Parathyroid adenoma (tissue), 2 donors: ENCODE results near the gene FN1.

Experiments used
- H2AFZ ChIP-seq: fragments of 300-600 bp; sonication (generic); one replicate; pipeline ENCODE4 v1.7.0; 2017; ENCODE audit warnings: antibody characterized with exemption, mild to moderate bottlenecking
- H3K27ac ChIP-seq: fragments of 300-600 bp; sonication (generic); one replicate; pipeline ENCODE4 v1.7.0; 2017
- H3K27me3 ChIP-seq: fragments of 300-600 bp; sonication (generic); one replicate; pipeline ENCODE4 v1.7.0; 2017; ENCODE audit warnings: low read length; ENCODE audit not compliant: control insufficient read depth, insufficient read depth
- H3K36me3 ChIP-seq: fragments of 300-600 bp; sonication (generic); one replicate; pipeline ENCODE4 v1.7.0; 2017; ENCODE audit warnings: low read length; ENCODE audit not compliant: control insufficient read depth, insufficient read depth
- H3K4me1 ChIP-seq: fragments of 300-600 bp; sonication (generic); one replicate; pipeline ENCODE4 v1.7.0; 2017; ENCODE audit warnings: control low read depth
- H3K4me2 ChIP-seq: fragments of 300-600 bp; sonication (generic); one replicate; pipeline ENCODE4 v1.7.0; 2017; ENCODE audit warnings: low read length
- H3K4me3 ChIP-seq: fragments of 300-600 bp; sonication (generic); one replicate; pipeline ENCODE4 v1.7.0; 2017; ENCODE audit warnings: low read depth, low read length
- H3K79me2 ChIP-seq: fragments of 300-600 bp; sonication (generic); one replicate; pipeline ENCODE4 v1.7.0; 2017; ENCODE audit warnings: control low read depth
- H3K9ac ChIP-seq: fragments of 300-600 bp; sonication (generic); one replicate; pipeline ENCODE4 v1.7.0; 2017; ENCODE audit warnings: mild to moderate bottlenecking
- H3K9me3 ChIP-seq: fragments of 300-600 bp; sonication (generic); one replicate; pipeline ENCODE4 v1.7.0; 2017; ENCODE audit warnings: low read length; ENCODE audit not compliant: control insufficient read depth
- CTCF ChIP-seq: fragments of 300-600 bp; sonication (generic); IDR thresholded peaks from one replicate; pipeline ENCODE4 v1.7.0; 2017; ENCODE audit warnings: antibody characterized with exemption, mild to moderate bottlenecking
- donor health status: primary hyperparathyroidism.

The FN1 gene

GRCh38 chr2:215479536-215480240, 43.8 kb upstream of the FN1 start:
- TF ChIP-seq CTCF: no peak
- Histone ChIP-seq H3K27ac (no peak overlapping the region), H3K27me3 (no peaks in the 10 kb centered on the region), H3K4me3 (no peak overlapping the region), H3K4me1 (no peaks in the 10 kb centered on the region), H3K36me3 (no peaks in the 10 kb centered on the region), H3K79me2 (no peaks in the 10 kb centered on the region), H3K4me2 (no peak overlapping the region), H3K9ac (no peak overlapping the region), H2AFZ (no peak overlapping the region), H3K9me3 (no peaks in the 10 kb centered on the region)

GRCh38 chr2:215479121-215479520, 43.3 kb upstream of the FN1 start:
- no peaks in the 10 kb centered on the region for H3K4me1 ChIP-seq
- no peak overlapping the region for H3K27ac ChIP-seq
- no peak overlapping the region for H3K9ac ChIP-seq
- no peaks in the 10 kb centered on the region for H3K9me3 ChIP-seq
- H3K27me3 ChIP-seq: no peaks in the 10 kb centered on the region
- no peaks in the 10 kb centered on the region for H3K36me3 ChIP-seq
- H3K79me2 ChIP-seq: no peaks in the 10 kb centered on the region
- no peak overlapping the region for H3K4me2 ChIP-seq
- no peak overlapping the region for H2AFZ ChIP-seq
- no peak overlapping the region for H3K4me3 ChIP-seq
- TF ChIP-seq CTCF: no peak

- Histone ChIP-seq H3K4me3 (no peak overlapping the region), H3K27me3 (no peaks in the 10 kb centered on the region), H3K4me2 (no peak overlapping the region), H2AFZ (no peak overlapping the region), H3K36me3 (no peaks in the 10 kb centered on the region), H3K79me2 (no peaks in the 10 kb centered on the region), H3K9ac (no peak overlapping the region), H3K27ac (no peak overlapping the region), H3K9me3 (no peaks in the 10 kb centered on the region), H3K4me1 (no peaks in the 10 kb centered on the region)
- no peak for TF ChIP-seq CTCF
These were observed 40.6 kb upstream of the FN1 start for GRCh38 chr2:215476424-215476823.

GRCh38 chr2:215466097-215466909, 30.4 kb upstream of the FN1 start:
- Histone ChIP-seq H3K9me3 (no peaks in the 10 kb centered on the region), H3K4me3 (no peak overlapping the region), H2AFZ (no peak overlapping the region), H3K27ac (no peak overlapping the region), H3K36me3 (no peaks in the 10 kb centered on the region), H3K4me1 (no peaks in the 10 kb centered on the region), H3K4me2 (no peak overlapping the region), H3K9ac (no peak overlapping the region), H3K79me2 (no peaks in the 10 kb centered on the region), H3K27me3 (no peaks in the 10 kb centered on the region)
- TF ChIP-seq CTCF: no peak
